GM12873 (cell line): ENCODE data around the gene C1orf210.

Source experiments
- TF ChIP-seq, protein P1 (sequence below): IDR thresholded peaks from 2 replicates; pipeline ENCODE4 v1.5.1; 2012; ENCODE audit warnings: low read depth, mild to moderate bottlenecking, moderate library complexity, low read length, control low read depth; ENCODE audit not compliant: insufficient read depth; ENCODE audit errors: missing control alignments

C1orf210 gene

GRCh38 chr1:43324810-43325209 is 39.4 kb upstream of the C1orf210 start:
- TF ChIP-seq, protein P1, sequence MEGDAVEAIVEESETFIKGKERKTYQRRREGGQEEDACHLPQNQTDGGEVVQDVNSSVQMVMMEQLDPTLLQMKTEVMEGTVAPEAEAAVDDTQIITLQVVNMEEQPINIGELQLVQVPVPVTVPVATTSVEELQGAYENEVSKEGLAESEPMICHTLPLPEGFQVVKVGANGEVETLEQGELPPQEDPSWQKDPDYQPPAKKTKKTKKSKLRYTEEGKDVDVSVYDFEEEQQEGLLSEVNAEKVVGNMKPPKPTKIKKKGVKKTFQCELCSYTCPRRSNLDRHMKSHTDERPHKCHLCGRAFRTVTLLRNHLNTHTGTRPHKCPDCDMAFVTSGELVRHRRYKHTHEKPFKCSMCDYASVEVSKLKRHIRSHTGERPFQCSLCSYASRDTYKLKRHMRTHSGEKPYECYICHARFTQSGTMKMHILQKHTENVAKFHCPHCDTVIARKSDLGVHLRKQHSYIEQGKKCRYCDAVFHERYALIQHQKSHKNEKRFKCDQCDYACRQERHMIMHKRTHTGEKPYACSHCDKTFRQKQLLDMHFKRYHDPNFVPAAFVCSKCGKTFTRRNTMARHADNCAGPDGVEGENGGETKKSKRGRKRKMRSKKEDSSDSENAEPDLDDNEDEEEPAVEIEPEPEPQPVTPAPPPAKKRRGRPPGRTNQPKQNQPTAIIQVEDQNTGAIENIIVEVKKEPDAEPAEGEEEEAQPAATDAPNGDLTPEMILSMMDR = no peak

GRCh38 chr1:43322506-43322905 is 37.1 kb upstream of the C1orf210 start:
- TF ChIP-seq, protein P1 = no peak

- TF ChIP-seq, protein P1 = no peak
Measured at GRCh38 chr1:43321331-43321891, 36.0 kb upstream of the C1orf210 start.

- TF ChIP-seq, protein P1 = no peak
Measured at GRCh38 chr1:43319766-43320165, 34.4 kb upstream of the C1orf210 start.

- TF ChIP-seq, protein P1 = no peak
Measured at GRCh38 chr1:43319288-43319687, 33.9 kb upstream of the C1orf210 start.

- TF ChIP-seq, protein P1 = no peak
Measured at GRCh38 chr1:43318831-43319230, 33.5 kb upstream of the C1orf210 start.

- TF ChIP-seq, protein P1 = no peak
Measured at GRCh38 chr1:43317817-43318471, 32.6 kb upstream of the C1orf210 start.
